GM12872 (cell line): ENCODE data around the gene P4HTM.

Experiments
- CTCF ChIP-seq: IDR thresholded peaks from 3 replicates; pipeline ENCODE4 v1.5.1; 2011; ENCODE audit warnings: low read depth, mild to moderate bottlenecking, low read length, moderate library complexity; ENCODE audit not compliant: insufficient read depth

The P4HTM gene

DNA sequence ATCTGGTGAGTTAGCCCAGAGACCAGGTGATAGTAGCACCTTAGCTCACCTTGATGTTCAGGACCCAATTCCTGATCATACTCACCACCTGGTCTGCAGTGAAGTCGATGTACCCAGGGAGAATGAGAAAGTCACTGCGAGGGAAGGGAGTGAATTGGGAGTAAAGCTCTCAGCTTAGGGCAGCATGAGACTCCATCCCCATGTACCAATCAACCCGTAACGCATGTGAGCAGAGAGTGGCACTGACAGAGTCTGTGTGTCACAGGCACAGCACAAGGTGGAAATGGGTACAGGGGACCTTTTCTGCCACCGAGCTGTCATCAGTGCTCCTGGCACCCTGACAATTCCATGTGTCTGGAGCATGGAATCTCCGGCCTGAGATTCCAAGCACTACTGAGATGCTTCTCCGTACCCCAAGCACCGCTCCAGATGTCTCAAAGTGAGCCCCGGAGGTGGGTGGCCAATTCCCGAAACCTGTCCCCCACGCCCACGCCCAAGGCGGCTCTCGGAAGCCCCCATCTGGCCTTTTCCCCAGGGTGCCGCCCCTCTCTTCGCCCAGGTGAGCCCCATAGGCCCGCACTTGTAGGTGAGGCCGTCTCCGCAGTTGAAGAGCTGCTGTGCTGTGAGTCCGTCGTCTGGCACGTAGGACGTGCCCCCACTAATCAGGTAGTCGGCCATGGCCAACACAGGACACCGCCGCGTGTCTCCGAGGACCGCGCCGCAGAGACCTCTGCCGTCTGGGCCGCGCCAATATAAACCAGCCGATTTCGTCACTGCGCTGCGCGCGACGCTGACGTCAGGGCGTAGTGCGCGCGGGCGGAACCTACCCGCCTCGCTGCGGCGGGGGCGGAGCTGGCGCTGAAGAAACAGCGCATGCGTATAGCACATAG, 38.9 kb downstream of the P4HTM start, which contains the start of gene IMPDH2:
Gene IMPDH2 (minus strand): TSS at position 726 of the 890 bp plus-strand sequence. CDS start 48 bp downstream, at position 678.
- no peak for TF ChIP-seq CTCF

DNA sequence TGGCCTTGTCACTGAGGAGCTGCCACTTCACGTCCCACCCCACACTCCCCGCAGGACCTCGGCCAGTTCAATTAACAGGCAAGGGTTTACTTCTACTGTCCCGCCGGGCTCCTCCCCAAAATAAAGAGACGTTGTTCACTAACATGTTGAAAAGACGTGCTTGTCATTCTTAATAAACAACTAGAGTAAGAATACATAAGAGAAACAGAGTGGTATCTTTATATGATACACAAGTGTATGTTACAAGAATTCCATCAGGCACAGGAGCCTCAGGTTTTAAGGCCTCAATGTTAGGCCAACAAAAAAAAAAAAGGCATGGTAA, 39.5 kb downstream of the P4HTM start:
- TF ChIP-seq CTCF = no peak

DNA sequence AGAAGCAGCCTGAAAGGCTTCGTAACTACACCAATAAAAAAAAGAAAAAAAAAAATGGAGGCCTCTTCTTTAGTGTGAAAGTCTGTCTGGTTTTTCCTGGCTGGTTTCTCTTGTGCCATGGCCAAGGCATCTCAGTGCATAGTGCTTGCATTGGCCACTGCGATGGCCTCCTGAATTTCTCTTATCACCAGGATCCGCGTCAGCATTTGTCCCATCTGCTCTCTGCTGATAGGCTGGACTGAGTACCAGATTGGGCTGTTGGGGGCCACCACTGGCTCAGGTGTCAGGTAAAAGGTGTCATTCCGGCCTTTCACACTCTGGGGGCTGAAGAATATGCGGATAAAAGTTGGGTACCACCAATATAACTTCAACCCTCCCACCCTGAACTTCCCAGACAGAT, 40.3 kb downstream of the P4HTM start:
- no peak for TF ChIP-seq CTCF

DNA sequence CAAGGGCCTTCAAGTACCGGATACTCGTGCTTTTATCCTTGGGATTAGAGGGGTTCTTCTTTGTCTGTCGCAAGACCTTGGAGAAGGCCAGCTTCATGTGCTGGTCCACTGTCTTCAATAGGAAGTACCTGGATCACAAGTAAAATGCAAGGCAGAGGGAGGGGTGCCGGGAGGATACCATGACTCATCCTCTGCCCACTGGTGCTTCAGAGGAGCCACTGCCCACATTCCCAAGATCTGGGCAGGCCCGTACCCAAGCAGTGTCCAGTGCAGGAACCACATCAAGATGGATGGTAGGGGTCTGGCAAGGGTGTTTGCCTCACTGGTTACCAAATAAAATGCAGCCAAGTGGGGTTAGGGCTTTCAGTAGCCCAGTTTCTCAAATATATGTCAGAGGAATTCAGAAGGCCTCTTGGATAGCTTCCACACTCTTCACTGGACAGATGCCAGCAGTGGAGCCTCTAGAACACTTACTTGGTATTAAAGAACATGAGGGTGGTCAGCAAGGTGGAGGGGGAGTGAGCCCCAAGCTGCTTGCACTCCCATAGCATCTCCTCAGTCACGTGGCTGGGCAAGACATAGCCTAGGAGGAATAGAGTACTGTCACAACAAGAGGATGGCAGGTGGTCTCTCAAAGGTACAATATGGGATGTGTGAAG, 42.7 kb downstream of the P4HTM start:
- TF ChIP-seq CTCF = no peak

DNA sequence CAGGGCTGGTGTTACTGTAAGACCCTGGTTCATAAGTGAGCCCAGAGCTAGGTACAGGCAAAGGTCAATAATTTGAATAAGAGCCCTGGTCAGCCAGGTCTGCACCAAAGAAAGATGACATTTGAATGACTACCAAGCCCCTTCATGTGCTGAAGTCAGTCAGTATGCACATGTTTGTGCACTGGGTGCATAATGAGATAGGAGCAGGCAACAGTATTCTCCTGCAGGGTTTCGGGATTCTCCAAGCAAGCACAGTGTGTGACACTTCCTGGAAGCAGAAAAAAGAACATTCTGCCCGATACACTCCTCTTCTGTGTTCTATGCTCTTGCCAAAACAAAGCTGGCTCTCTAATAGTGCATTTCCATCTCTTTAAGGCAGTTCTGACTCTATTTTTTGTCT, 44.6 kb downstream of the P4HTM start:
- TF ChIP-seq CTCF = no peak

- no peak for TF ChIP-seq CTCF
Observed at GRCh38 chr3:49035281-49035680, 45.2 kb downstream of the P4HTM start.

DNA sequence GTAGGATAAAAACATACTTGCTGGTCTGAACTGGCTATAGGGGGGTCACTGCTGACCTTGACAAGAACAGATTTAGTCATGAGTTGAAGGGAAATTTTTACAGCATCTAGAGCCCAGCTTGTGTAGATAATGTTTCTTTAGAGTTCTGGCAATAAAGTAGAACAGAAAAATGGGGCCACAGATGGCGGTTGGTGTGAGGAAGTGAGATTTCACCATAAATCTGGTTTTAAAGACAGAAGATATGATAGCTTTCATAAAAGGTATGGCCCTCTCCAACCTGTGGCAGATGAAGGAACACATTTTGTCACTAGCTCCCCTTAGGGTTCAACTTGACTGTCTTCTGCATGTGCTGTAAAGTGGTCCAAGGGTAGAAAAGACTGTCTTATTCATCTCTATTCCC, 63.5 kb downstream of the P4HTM start:
- no peak for TF ChIP-seq CTCF
